Astrocyte (in vitro differentiated cells and primary cell): ENCODE measurements around the gene IL6.
"Not testable (repeated sequence)": the region's sequence is repeated elsewhere in the genome, so short reads cannot be mapped to it uniquely, and the experiment has no call there.

Source experiments
- EZH2 ChIP-seq: IDR thresholded peaks from 2 replicates; pipeline ENCODE4 v1.6.1; 2012; ENCODE audit warnings: mild to moderate bottlenecking, low read length, inconsistent platforms; ENCODE audit not compliant: insufficient read depth
- TF ChIP-seq, protein P1 (sequence below): IDR thresholded peaks from 2 replicates; pipeline ENCODE4 v1.5.1; 2011; ENCODE audit warnings: low read depth, mild to moderate bottlenecking, inconsistent platforms, low read length, moderate library complexity; ENCODE audit not compliant: insufficient read depth

DNA sequence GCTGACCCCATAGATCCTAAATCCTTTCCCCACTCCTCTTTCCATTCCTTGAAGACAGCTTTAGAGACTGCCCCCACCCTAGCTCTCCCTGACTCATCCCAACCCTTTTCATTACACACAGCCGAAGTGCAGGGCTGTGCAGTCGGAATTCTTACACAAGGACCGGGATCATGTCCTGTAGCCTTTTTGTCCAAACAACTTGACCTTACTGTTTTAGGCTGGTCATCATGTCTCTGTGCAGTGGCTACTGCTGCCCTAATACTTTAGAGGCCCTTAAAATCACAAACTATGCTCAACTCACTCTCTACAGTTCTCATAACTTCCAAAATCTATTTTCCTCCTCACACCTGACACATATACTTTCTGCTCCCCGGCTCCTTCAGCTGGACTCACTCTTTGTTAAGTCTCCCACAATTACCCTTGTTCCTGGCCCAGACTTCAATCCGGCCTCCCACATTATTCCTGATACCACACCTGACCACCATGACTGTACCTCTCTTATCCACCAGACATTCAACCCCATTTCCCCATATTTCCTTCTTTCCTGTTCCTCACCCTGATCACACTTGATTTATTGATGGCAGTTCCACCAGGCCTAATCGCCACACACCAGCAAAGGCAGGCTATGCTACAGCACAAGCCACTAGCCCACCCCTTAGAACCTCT is 19.8 kb upstream of the IL6 start:
- TF ChIP-seq, protein P1, sequence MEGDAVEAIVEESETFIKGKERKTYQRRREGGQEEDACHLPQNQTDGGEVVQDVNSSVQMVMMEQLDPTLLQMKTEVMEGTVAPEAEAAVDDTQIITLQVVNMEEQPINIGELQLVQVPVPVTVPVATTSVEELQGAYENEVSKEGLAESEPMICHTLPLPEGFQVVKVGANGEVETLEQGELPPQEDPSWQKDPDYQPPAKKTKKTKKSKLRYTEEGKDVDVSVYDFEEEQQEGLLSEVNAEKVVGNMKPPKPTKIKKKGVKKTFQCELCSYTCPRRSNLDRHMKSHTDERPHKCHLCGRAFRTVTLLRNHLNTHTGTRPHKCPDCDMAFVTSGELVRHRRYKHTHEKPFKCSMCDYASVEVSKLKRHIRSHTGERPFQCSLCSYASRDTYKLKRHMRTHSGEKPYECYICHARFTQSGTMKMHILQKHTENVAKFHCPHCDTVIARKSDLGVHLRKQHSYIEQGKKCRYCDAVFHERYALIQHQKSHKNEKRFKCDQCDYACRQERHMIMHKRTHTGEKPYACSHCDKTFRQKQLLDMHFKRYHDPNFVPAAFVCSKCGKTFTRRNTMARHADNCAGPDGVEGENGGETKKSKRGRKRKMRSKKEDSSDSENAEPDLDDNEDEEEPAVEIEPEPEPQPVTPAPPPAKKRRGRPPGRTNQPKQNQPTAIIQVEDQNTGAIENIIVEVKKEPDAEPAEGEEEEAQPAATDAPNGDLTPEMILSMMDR: not testable (repeated sequence)
- TF ChIP-seq EZH2: not testable (repeated sequence)
